KMS-11 (cell line): Measurements from ENCODE around the gene CHRD.

Source experiments
- H2AFZ ChIP-seq: fragments of 200-600 bp; sonication (generic); 2 replicates; pipeline ENCODE4 v1.6.1; 2016; ENCODE audit warnings: antibody characterized with exemption, mixed run types, low read depth
- H3K27ac ChIP-seq: fragments of 200-600 bp; sonication (generic); 2 replicates; pipeline ENCODE4 v1.6.1; 2016; ENCODE audit warnings: mild to moderate bottlenecking, mixed run types
- H3K27me3 ChIP-seq: fragments of 200-600 bp; sonication (generic); 2 replicates; pipeline ENCODE4 v1.6.1; 2017; ENCODE audit warnings: mild to moderate bottlenecking, low read depth, mixed run types, moderate library complexity; ENCODE audit not compliant: insufficient read depth
- H3K36me3 ChIP-seq: fragments of 200-600 bp; sonication (generic); 2 replicates; pipeline ENCODE4 v1.6.1; 2017; ENCODE audit warnings: mild to moderate bottlenecking, mixed run types; ENCODE audit not compliant: insufficient read depth
- H3K4me1 ChIP-seq: fragments of 200-600 bp; sonication (generic); 2 replicates; pipeline ENCODE4 v1.6.1; 2016; ENCODE audit warnings: mild to moderate bottlenecking, low read depth, mixed run types; ENCODE audit not compliant: poor library complexity, severe bottlenecking
- H3K4me2 ChIP-seq: fragments of 200-600 bp; sonication (generic); 2 replicates; pipeline ENCODE4 v1.7.0; 2016; ENCODE audit warnings: mild to moderate bottlenecking, mixed run types
- H3K4me3 ChIP-seq: fragments of 200-600 bp; sonication (generic); IDR thresholded peaks from 2 replicates; pipeline ENCODE4 v1.6.1; 2017; ENCODE audit warnings: low read depth, low read length, mixed read lengths; ENCODE audit not compliant: insufficient read depth
- H3K79me2 ChIP-seq: fragments of 200-600 bp; sonication (generic); 2 replicates; pipeline ENCODE4 v1.6.1; 2016; ENCODE audit warnings: low read depth, mixed run types; ENCODE audit not compliant: insufficient read depth
- H3K9ac ChIP-seq: fragments of 200-600 bp; sonication (generic); 2 replicates; pipeline ENCODE4 v1.6.1; 2016; ENCODE audit warnings: mild to moderate bottlenecking, mixed run types
- H4K20me1 ChIP-seq: fragments of 200-600 bp; sonication (generic); 2 replicates; pipeline ENCODE4 v1.6.1; 2016; ENCODE audit warnings: mild to moderate bottlenecking, mixed run types; ENCODE audit not compliant: insufficient read depth
- CTCF ChIP-seq: fragments of 200-600 bp; sonication (generic); conservative IDR thresholded peaks from 2 replicates; pipeline ENCODE4 v1.6.1; 2017; ENCODE audit warnings: low read depth, mild to moderate bottlenecking, antibody characterized with exemption, low read length, moderate library complexity, mixed read lengths

CHRD gene

GRCh38 chr3:184379358-184380184 lies at the start of gene CHRD:
Gene CHRD, plus strand, starts transcription at chr3:184380054. Its CDS starts 265 bp downstream, at chr3:184380319.
- Histone ChIP-seq H3K79me2 (no peaks in the 10 kb centered on the region), H3K36me3 (no peaks in the 10 kb centered on the region), H2AFZ (peak within 1 kb of the TSS; percentile 32), H4K20me1 (no peaks in the 10 kb centered on the region), H3K9ac (no peak within 1 kb of the TSS), H3K4me2 (no peak within 1 kb of the TSS), H3K4me3 (no peak within 1 kb of the TSS), H3K27me3 (peaks cover 62% of the 10 kb centered on the region), H3K27ac (no peak within 1 kb of the TSS), H3K4me1 (no peaks in the 10 kb centered on the region)
- no peak for TF ChIP-seq CTCF

- Histone ChIP-seq H3K4me3 (no peak overlapping the region), H3K4me2 (no peak overlapping the region), H3K27me3 (no peaks in the 10 kb centered on the region), H2AFZ (no peak overlapping the region), H3K4me1 (peaks cover 3% of the 10 kb centered on the region), H4K20me1 (peaks cover 3% of the 10 kb centered on the region; the same call in 1 of the 2 replicates), H3K79me2 (peaks cover 12% of the 10 kb centered on the region; the same call in 1 of the 2 replicates), H3K36me3 (peaks cover 33% of the 10 kb centered on the region; the same call in 1 of the 2 replicates), H3K27ac (peak overlapping the region; percentile 17; the same call in 1 of the 2 replicates), H3K9ac (no peak overlapping the region)
- no peak for TF ChIP-seq CTCF
Observed at GRCh38 chr3:184332370-184333090, 47.3 kb upstream of the CHRD start.

GRCh38 chr3:184333190-184333589 lies 46.7 kb upstream of the CHRD start:
- Histone ChIP-seq H3K9ac (no peak overlapping the region), H3K4me3 (no peak overlapping the region), H3K4me2 (no peak overlapping the region), H3K27ac (peak overlapping the region; percentile 17; the same call in 1 of the 2 replicates), H3K4me1 (peaks cover 3% of the 10 kb centered on the region), H4K20me1 (peaks cover 3% of the 10 kb centered on the region; the same call in 1 of the 2 replicates), H3K27me3 (no peaks in the 10 kb centered on the region), H2AFZ (no peak overlapping the region), H3K36me3 (peaks cover 29% of the 10 kb centered on the region; the same call in 1 of the 2 replicates), H3K79me2 (peaks cover 12% of the 10 kb centered on the region; the same call in 1 of the 2 replicates)
- no peak for TF ChIP-seq CTCF

GRCh38 chr3:184333700-184334099 lies 46.2 kb upstream of the CHRD start:
- Histone ChIP-seq H3K27me3 (no peaks in the 10 kb centered on the region), H3K4me2 (no peak overlapping the region), H4K20me1 (peaks cover 3% of the 10 kb centered on the region; the same call in 1 of the 2 replicates), H3K4me3 (no peak overlapping the region), H3K9ac (no peak overlapping the region), H3K79me2 (peaks cover 12% of the 10 kb centered on the region; the same call in 1 of the 2 replicates), H2AFZ (no peak overlapping the region), H3K27ac (peak overlapping the region; percentile 17; the same call in 1 of the 2 replicates), H3K4me1 (peaks cover 3% of the 10 kb centered on the region), H3K36me3 (peaks cover 24% of the 10 kb centered on the region; the same call in 1 of the 2 replicates)
- no peak for TF ChIP-seq CTCF
